ENCODE measurements around the gene FMNL2.

The FMNL2 gene

GRCh38 chr2:152529420-152530115 lies 194.6 kb downstream of the FMNL2 start:
- DNase-seq = no peak

- DNase-seq = no peak
Measured at GRCh38 chr2:152532241-152532640, 197.3 kb downstream of the FMNL2 start.

- no peak for DNase-seq
Measured at GRCh38 chr2:152534460-152535135, 199.6 kb downstream of the FMNL2 start.

- DNase-seq = peak; percentile 57 to 77 (median 70)
Measured at GRCh38 chr2:152537081-152537651, 202.2 kb downstream of the FMNL2 start.

GRCh38 chr2:152539424-152539823 lies 204.4 kb downstream of the FMNL2 start:
- DNase-seq = no peak

- no peak for DNase-seq
Measured at GRCh38 chr2:152541712-152542111, 206.7 kb downstream of the FMNL2 start.

- peak in 3 of 4 experiments; percentile 25 to 47 (median 30) for DNase-seq
Measured at GRCh38 chr2:152542337-152542994, 207.5 kb downstream of the FMNL2 start.

GRCh38 chr2:152542995-152543481 lies 208.1 kb downstream of the FMNL2 start:
- DNase-seq = no peak

GRCh38 chr2:152543717-152544116 lies 208.7 kb downstream of the FMNL2 start:
- no peak for DNase-seq

GRCh38 chr2:152544638-152545037 lies 209.7 kb downstream of the FMNL2 start:
- DNase-seq = peak in 1 of 4 experiments; percentile 14

GRCh38 chr2:152546230-152546837 lies 211.4 kb downstream of the FMNL2 start:
- DNase-seq = no peak

- DNase-seq = no peak
Measured at GRCh38 chr2:152548111-152548875, 213.3 kb downstream of the FMNL2 start.

GRCh38 chr2:152548996-152549395 lies 214.0 kb downstream of the FMNL2 start:
- no peak for DNase-seq

- no peak for DNase-seq
Measured at GRCh38 chr2:152549423-152549822, 214.4 kb downstream of the FMNL2 start.

- DNase-seq = no peak
Measured at GRCh38 chr2:152550386-152550785, 215.4 kb downstream of the FMNL2 start.

- peak; percentile 41 to 67 (median 54) for DNase-seq
Measured at GRCh38 chr2:152552888-152553287, 217.9 kb downstream of the FMNL2 start.

- DNase-seq = no peak
Measured at GRCh38 chr2:152553518-152553917, 218.5 kb downstream of the FMNL2 start.

GRCh38 chr2:152555048-152555447 lies 220.1 kb downstream of the FMNL2 start:
- DNase-seq = no peak

GRCh38 chr2:152556506-152556905 lies 221.5 kb downstream of the FMNL2 start:
- no peak for DNase-seq

GRCh38 chr2:152557273-152557888 lies 222.4 kb downstream of the FMNL2 start:
- no peak for DNase-seq
